NCI-H526 treated with DMSO at 0.1 percent for 48 hours (cell line): Measurements from ENCODE around the gene PYDC1.
"Not testable (repeated sequence)": the region's sequence is repeated elsewhere in the genome, so short reads cannot be mapped to it uniquely, and the experiment has no call there.

Experiments used
- DNase-seq: peaks from one replicate; lab custom pipeline; 2025; lab: John Stamatoyannopoulos, UW

The PYDC1 gene

GRCh38 chr16:31216422-31217135 lies at the start of gene PYDC1:
TSS of gene PYDC1 (minus strand) at chr16:31217135. CDS start at chr16:31217028, 107 bp downstream.
- DNase-seq: no peak

- DNase-seq: no peak
Measured at GRCh38 chr16:31265329-31266245, 48.7 kb upstream of the PYDC1 start.

GRCh38 chr16:31262084-31262483 lies 45.1 kb upstream of the PYDC1 start:
- DNase-seq: no peak

GRCh38 chr16:31260136-31260931 lies 43.4 kb upstream of the PYDC1 start:
- no peak for DNase-seq

GRCh38 chr16:31258366-31258765 lies 41.4 kb upstream of the PYDC1 start:
- DNase-seq: no peak

- DNase-seq: no peak
Measured at GRCh38 chr16:31256466-31256865, 39.5 kb upstream of the PYDC1 start.

GRCh38 chr16:31253642-31254045 lies 36.7 kb upstream of the PYDC1 start:
- no peak for DNase-seq

- DNase-seq: no peak
Measured at GRCh38 chr16:31251435-31251834, 34.5 kb upstream of the PYDC1 start.

GRCh38 chr16:31250782-31251384 lies 33.9 kb upstream of the PYDC1 start:
- DNase-seq: no peak

GRCh38 chr16:31248344-31248743 lies 31.4 kb upstream of the PYDC1 start:
- DNase-seq: no peak

GRCh38 chr16:31246296-31246695 lies 29.4 kb upstream of the PYDC1 start:
- DNase-seq: no peak

GRCh38 chr16:31245598-31245997 lies 28.7 kb upstream of the PYDC1 start:
- not testable (repeated sequence) for DNase-seq

- no peak for DNase-seq
Measured at GRCh38 chr16:31243734-31244670, 27.1 kb upstream of the PYDC1 start.

- no peak for DNase-seq
Measured at GRCh38 chr16:31242206-31242605, 25.3 kb upstream of the PYDC1 start.

GRCh38 chr16:31238041-31238440 lies 21.1 kb upstream of the PYDC1 start:
- DNase-seq: no peak

GRCh38 chr16:31229501-31229900 lies 12.6 kb upstream of the PYDC1 start:
- DNase-seq: no peak

- DNase-seq: no peak
Measured at GRCh38 chr16:31228206-31228605, 11.3 kb upstream of the PYDC1 start.

- no peak for DNase-seq
Measured at GRCh38 chr16:31225193-31225592, 8.3 kb upstream of the PYDC1 start.

GRCh38 chr16:31224092-31224955 lies 7.4 kb upstream of the PYDC1 start:
- DNase-seq: no peak

- DNase-seq: no peak
Measured at GRCh38 chr16:31223044-31223443, 6.1 kb upstream of the PYDC1 start.
